WTC11 (cell line): ENCODE measurements around the gene SMTN. TPM values are rescaled to one million over a fixed set of nuclear protein-coding genes. Genes with fewer than 3 reads are reported as not detected.

ENCODE experiments used
- FOXP1 ChIP-seq: sonication (generic); formaldehyde crosslinking; IDR thresholded peaks from 2 replicates; pipeline ENCODE4 v1.8.0; 2022; ENCODE audit warnings: missing genetic modification reagents, mild to moderate bottlenecking, moderate library complexity, borderline replicate concordance
- JAZF1 ChIP-seq: fragments of 250-450 bp; sonication (Bioruptor Pico); IDR thresholded peaks from 2 replicates; pipeline ENCODE4 v1.9.0; 2021; ENCODE audit warnings: moderate library complexity, mild to moderate bottlenecking, inconsistent platforms
- PRRX2 ChIP-seq: fragments of 250-450 bp; sonication (Bioruptor Pico); IDR thresholded peaks from 2 replicates; pipeline ENCODE4 v1.8.0; 2021; ENCODE audit warnings: mild to moderate bottlenecking
- TP53 ChIP-seq: sonication (generic); formaldehyde crosslinking; IDR thresholded peaks from 2 replicates; pipeline ENCODE4 v1.8.1; 2023; ENCODE audit warnings: mild to moderate bottlenecking, missing genetic modification reagents
- total RNA-seq: library from RNA; stranded (reverse); gene quantifications from 3 replicates; pipeline ENCODE4 v1.2.3, GENCODE V29; 2021
- TF ChIP-seq, protein P1 (sequence below): sonication (generic); formaldehyde crosslinking; IDR thresholded peaks from 2 replicates; pipeline ENCODE4 v1.8.0; 2023; ENCODE audit warnings: missing genetic modification reagents, mild to moderate bottlenecking, borderline replicate concordance
- TF ChIP-seq, protein P2 (sequence below): fragments of 200-600 bp; IDR thresholded peaks from 2 replicates; pipeline ENCODE4 v1.8.0; 2022; ENCODE audit warnings: antibody characterized with exemption

The SMTN gene
- total RNA-seq, 1 experiment from 2014 or later = 34.5 TPM

DNA sequence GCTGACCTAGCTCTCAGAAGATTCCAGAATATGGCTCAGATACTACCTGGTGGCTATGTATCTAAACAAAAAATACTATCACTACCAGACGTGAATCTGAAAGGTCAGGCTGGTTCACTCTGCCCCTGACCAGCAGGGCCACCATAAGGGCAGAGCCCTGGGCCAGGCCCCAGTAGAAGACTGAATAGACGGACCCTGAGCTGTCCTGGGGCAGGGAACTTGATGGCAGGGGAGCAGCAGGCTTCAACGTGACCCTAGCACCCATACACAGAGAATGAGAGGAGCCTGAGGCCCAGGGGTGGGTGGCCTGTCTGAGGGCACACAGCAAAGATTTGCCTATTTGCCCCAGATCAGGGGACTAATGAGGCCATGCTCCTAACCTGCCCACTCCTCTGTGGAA is 72.2 kb downstream of the SMTN start (continued):
- TF ChIP-seq, protein P1, sequence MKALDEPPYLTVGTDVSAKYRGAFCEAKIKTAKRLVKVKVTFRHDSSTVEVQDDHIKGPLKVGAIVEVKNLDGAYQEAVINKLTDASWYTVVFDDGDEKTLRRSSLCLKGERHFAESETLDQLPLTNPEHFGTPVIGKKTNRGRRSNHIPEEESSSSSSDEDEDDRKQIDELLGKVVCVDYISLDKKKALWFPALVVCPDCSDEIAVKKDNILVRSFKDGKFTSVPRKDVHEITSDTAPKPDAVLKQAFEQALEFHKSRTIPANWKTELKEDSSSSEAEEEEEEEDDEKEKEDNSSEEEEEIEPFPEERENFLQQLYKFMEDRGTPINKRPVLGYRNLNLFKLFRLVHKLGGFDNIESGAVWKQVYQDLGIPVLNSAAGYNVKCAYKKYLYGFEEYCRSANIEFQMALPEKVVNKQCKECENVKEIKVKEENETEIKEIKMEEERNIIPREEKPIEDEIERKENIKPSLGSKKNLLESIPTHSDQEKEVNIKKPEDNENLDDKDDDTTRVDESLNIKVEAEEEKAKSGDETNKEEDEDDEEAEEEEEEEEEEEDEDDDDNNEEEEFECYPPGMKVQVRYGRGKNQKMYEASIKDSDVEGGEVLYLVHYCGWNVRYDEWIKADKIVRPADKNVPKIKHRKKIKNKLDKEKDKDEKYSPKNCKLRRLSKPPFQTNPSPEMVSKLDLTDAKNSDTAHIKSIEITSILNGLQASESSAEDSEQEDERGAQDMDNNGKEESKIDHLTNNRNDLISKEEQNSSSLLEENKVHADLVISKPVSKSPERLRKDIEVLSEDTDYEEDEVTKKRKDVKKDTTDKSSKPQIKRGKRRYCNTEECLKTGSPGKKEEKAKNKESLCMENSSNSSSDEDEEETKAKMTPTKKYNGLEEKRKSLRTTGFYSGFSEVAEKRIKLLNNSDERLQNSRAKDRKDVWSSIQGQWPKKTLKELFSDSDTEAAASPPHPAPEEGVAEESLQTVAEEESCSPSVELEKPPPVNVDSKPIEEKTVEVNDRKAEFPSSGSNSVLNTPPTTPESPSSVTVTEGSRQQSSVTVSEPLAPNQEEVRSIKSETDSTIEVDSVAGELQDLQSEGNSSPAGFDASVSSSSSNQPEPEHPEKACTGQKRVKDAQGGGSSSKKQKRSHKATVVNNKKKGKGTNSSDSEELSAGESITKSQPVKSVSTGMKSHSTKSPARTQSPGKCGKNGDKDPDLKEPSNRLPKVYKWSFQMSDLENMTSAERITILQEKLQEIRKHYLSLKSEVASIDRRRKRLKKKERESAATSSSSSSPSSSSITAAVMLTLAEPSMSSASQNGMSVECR (CRISPR knock-in tag) = no peak
- TF ChIP-seq PRRX2 (CRISPR knock-in tag) (no peak), FOXP1 (CRISPR knock-in tag) (no peak), TP53 (no peak), JAZF1 (CRISPR knock-in tag) (no peak)
- TF ChIP-seq, protein P2, sequence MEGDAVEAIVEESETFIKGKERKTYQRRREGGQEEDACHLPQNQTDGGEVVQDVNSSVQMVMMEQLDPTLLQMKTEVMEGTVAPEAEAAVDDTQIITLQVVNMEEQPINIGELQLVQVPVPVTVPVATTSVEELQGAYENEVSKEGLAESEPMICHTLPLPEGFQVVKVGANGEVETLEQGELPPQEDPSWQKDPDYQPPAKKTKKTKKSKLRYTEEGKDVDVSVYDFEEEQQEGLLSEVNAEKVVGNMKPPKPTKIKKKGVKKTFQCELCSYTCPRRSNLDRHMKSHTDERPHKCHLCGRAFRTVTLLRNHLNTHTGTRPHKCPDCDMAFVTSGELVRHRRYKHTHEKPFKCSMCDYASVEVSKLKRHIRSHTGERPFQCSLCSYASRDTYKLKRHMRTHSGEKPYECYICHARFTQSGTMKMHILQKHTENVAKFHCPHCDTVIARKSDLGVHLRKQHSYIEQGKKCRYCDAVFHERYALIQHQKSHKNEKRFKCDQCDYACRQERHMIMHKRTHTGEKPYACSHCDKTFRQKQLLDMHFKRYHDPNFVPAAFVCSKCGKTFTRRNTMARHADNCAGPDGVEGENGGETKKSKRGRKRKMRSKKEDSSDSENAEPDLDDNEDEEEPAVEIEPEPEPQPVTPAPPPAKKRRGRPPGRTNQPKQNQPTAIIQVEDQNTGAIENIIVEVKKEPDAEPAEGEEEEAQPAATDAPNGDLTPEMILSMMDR = no peak

Other genes starting within 250 kb of the SMTN start
- 49.6 to 62.3 TPM (median 54.3 TPM) in 3 replicates for gene MORC2, start 112.5 kb upstream of the SMTN start, total RNA-seq
- gene TUG1, start 112.1 kb upstream of the SMTN start, total RNA-seq = 94.8 to 105 TPM (median 96.2 TPM) in 3 replicates
- 16.3 to 24.6 TPM (median 22.6 TPM) in 3 replicates for gene SELENOM, start 26.2 kb downstream of the SMTN start, total RNA-seq
- 6.2 to 9.0 TPM (median 7.7 TPM) in 3 replicates for gene INPP5J, start 41.6 kb downstream of the SMTN start, total RNA-seq
- 14.7 to 18.3 TPM (median 15.1 TPM) in 3 replicates for gene PLA2G3, start 59.2 kb downstream of the SMTN start, total RNA-seq
- 18.0 to 19.8 TPM (median 18.0 TPM) in 3 replicates for gene RNF185, start 78.9 kb downstream of the SMTN start, total RNA-seq
- 33.1 to 42.8 TPM (median 33.6 TPM) in 3 replicates for gene LIMK2, start 131.0 kb downstream of the SMTN start, total RNA-seq
- 1.6 to 2.1 TPM (median 2.0 TPM) in 3 replicates for gene PIK3IP1, start 211.2 kb downstream of the SMTN start, total RNA-seq